Panc1 (cell line): ENCODE measurements around the gene KLHL30. TPM values are rescaled to one million over a fixed set of nuclear protein-coding genes. Genes with fewer than 3 reads are reported as not detected.

Experiments used
- ATAC-seq: fragments of 200-7000 bp; cut with Tn5 transposase; 2 replicates; pipeline ENCODE4 v1.9.1; 2020; ENCODE audit warnings: mild to moderate bottlenecking, moderate library complexity
- BruUV-seq: library from RNA; stranded (reverse); fragments of 400-500 nt; replicated peaks from 2 replicates; lab custom pipeline; 2021; lab: Mats Ljungman, UMichigan
- CTCF ChIA-PET: fragments of 300-600 bp; sonication (Branson Sonifier 250); formaldehyde crosslinking; loops from one replicate; lab custom pipeline; 2022; ENCODE audit warnings: antibody characterized with exemption; lab: Charles Lee
- POLR2A ChIA-PET: fragments of 300-600 bp; sonication (Branson Sonifier 250); formaldehyde crosslinking; loops from one replicate; lab custom pipeline; 2022; ENCODE audit warnings: antibody characterized with exemption; lab: Charles Lee
- DNase-seq: peaks from one replicate; pipeline ENCODE4 v3.0.0-alpha.2; 2010; ENCODE audit warnings: low read depth, low spot score
- H3K27ac ChIP-seq: 2 replicates; pipeline ENCODE4 v1.5.1; 2011; ENCODE audit warnings: mild to moderate bottlenecking, low read length, inconsistent platforms
- H3K27me3 ChIP-seq: fragments of 200-500 bp; sonication (Bioruptor generic); 2 replicates; pipeline ENCODE4 v1.6.0; 2014; ENCODE audit warnings: low read length, inconsistent platforms; ENCODE audit not compliant: control insufficient read depth, insufficient read depth
- H3K36me3 ChIP-seq: fragments of 200-500 bp; sonication (Bioruptor generic); 2 replicates; pipeline ENCODE4 v1.5.1; 2014; ENCODE audit warnings: inconsistent platforms, mild to moderate bottlenecking, low read length, moderate library complexity; ENCODE audit not compliant: control insufficient read depth, insufficient read depth
- H3K4me1 ChIP-seq: 2 replicates; pipeline ENCODE4 v1.5.1; 2011; ENCODE audit warnings: inconsistent platforms, mild to moderate bottlenecking, low read length, moderate library complexity; ENCODE audit not compliant: control insufficient read depth, insufficient read depth
- H3K4me3 ChIP-seq, 2 experiments: 2 replicates each; pipeline ENCODE4 v1.5.1; 2011 to 2012; ENCODE audit warnings: low read depth in 2 of 2, low read length in 2 of 2, mild to moderate bottlenecking in 2 of 2, inconsistent platforms in 1 of 2, moderate library complexity in 1 of 2
- H3K9me3 ChIP-seq: fragments of 200-500 bp; sonication (Bioruptor generic); 2 replicates; pipeline ENCODE4 v1.5.1; 2014; ENCODE audit warnings: low read depth, mild to moderate bottlenecking, inconsistent platforms, low read length, moderate library complexity; ENCODE audit not compliant: control insufficient read depth, insufficient read depth
- CTCF ChIP-seq: fragments of 450-650 bp; IDR thresholded peaks from 2 replicates; pipeline ENCODE4 v1.5.1; 2017; ENCODE audit warnings: mild to moderate bottlenecking
- POLR2AphosphoS5 ChIP-seq: IDR thresholded peaks from 2 replicates; pipeline ENCODE4 v1.6.1; 2012; ENCODE audit warnings: mild to moderate bottlenecking, low read depth, low read length, moderate library complexity
- REST ChIP-seq, 2 experiments: IDR thresholded peaks; 2 replicates each; pipeline ENCODE4 v1.6.1; 2011 to 2012; ENCODE audit warnings: low read depth in 2 of 2, control low read depth in 1 of 2, low read length in 1 of 2, mild to moderate bottlenecking in 1 of 2, moderate library complexity in 1 of 2; ENCODE audit not compliant: insufficient read depth in 1 of 2
- SIN3A ChIP-seq: IDR thresholded peaks from 2 replicates; pipeline ENCODE4 v1.6.1; 2012; ENCODE audit warnings: low read depth, mild to moderate bottlenecking, low read length, moderate library complexity, borderline replicate concordance; ENCODE audit not compliant: insufficient read depth
- TCF7L2 ChIP-seq: IDR thresholded peaks from 2 replicates; pipeline ENCODE4 v1.6.1; 2011; ENCODE audit warnings: mild to moderate bottlenecking, low read depth, low read length, inconsistent platforms
- in situ Hi-C: cut with HindIII; loops from 2 replicates; pipeline ENCODE4 v1.10.0; 2016; ENCODE audit warnings: low sequenced_read_pairs, low pct_unique_long_range_greater_than_20kb
- intact Hi-C: fragments of 100-400 bp; cut with micrococcal nuclease; formaldehyde crosslinking; loops from one replicate; pipeline ENCODE4 v1.10.0; 2022; ENCODE audit not compliant: unreplicated experiment
- total RNA-seq: library from RNA; stranded (reverse); gene quantifications from one replicate; pipeline ENCODE4 v1.2.1, GENCODE V29; 2021; ENCODE audit not compliant: unreplicated experiment

The KLHL30 gene
- total RNA-seq, 1 experiment from 2014 or later, result 0.26 TPM

- Histone ChIP-seq H3K27me3 (no peaks in the 10 kb centered on the region), H3K36me3 (no peaks in the 10 kb centered on the region), H3K4me1 (peaks cover 11% of the 10 kb centered on the region), H3K27ac (no peak overlapping the region), H3K9me3 (no peaks in the 10 kb centered on the region), H3K4me3 (no peak overlapping the region)
- in situ Hi-C loops (no loop called here), intact Hi-C loops (no loop called here)
- ATAC-seq (no peak), DNase-seq (no peak)
- ChIA-PET POLR2A (interaction anchor here (0.6 kb wide), 1 partner anchor 25 kb away, joined by 3 read pairs; no protein-coding TSS in a partner anchor), CTCF (interaction anchor here (0.6 kb wide), 1 partner anchor 36 kb away, joined by 7 read pairs; the partner anchor contains the start of gene KLHL30)
- no peak for TF ChIP-seq REST (IDR thresholded peaks at IDR 0.05; ENCODE audit: insufficient read depth in 1 of 2, low read depth in 2 of 2, low read length in 1 of 2)
- no peak for TF ChIP-seq CTCF
- no peak for TF ChIP-seq POLR2AphosphoS5
- TF ChIP-seq TCF7L2, result no peak
- TF ChIP-seq SIN3A, result no peak
- no TSS peak for BruUV-seq
Measured at GRCh38 chr2:238101891-238102841, 36.3 kb upstream of the KLHL30 start.

- Histone ChIP-seq H3K4me1 (peaks cover 16% of the 10 kb centered on the region), H3K27ac (no peak overlapping the region), H3K9me3 (no peaks in the 10 kb centered on the region), H3K36me3 (no peaks in the 10 kb centered on the region), H3K4me3 (no peak overlapping the region), H3K27me3 (no peaks in the 10 kb centered on the region)
- no peak for TF ChIP-seq CTCF
- no peak for TF ChIP-seq SIN3A
- no peak for TF ChIP-seq POLR2AphosphoS5
- no peak for TF ChIP-seq TCF7L2
- no peak for TF ChIP-seq REST (IDR thresholded peaks at IDR 0.05; ENCODE audit: insufficient read depth in 1 of 2, low read depth in 2 of 2, low read length in 1 of 2)
- CTCF ChIA-PET, result no interaction called here
- DNase-seq, result no peak
- no TSS peak for BruUV-seq
- intact Hi-C loops, result no loop called here
- POLR2A ChIA-PET, result no interaction called here
- ATAC-seq, result no peak
- in situ Hi-C loops, result no loop called here
Measured at GRCh38 chr2:238102865-238103264, 35.6 kb upstream of the KLHL30 start.
